HUES64 (cell line): ENCODE results near the gene FGF14.

Source experiments
- H3K27ac ChIP-seq: 2 replicates; pipeline ENCODE4 v1.7.0; 2013; ENCODE audit warnings: low read depth, low read length, inconsistent platforms
- H3K27me3 ChIP-seq: 2 replicates; pipeline ENCODE4 v1.6.1; 2013; ENCODE audit warnings: mild to moderate bottlenecking, low read length; ENCODE audit not compliant: insufficient read depth
- H3K36me3 ChIP-seq: 2 replicates; pipeline ENCODE4 v1.6.1; 2013; ENCODE audit warnings: mild to moderate bottlenecking, low read length; ENCODE audit not compliant: insufficient read depth
- H3K4me1 ChIP-seq: 2 replicates; pipeline ENCODE4 v1.6.1; 2013; ENCODE audit warnings: mild to moderate bottlenecking, low read length, moderate library complexity; ENCODE audit not compliant: insufficient read depth
- H3K4me3 ChIP-seq: 2 replicates; pipeline ENCODE4 v1.5.1; 2013; ENCODE audit warnings: mild to moderate bottlenecking, low read length, moderate library complexity
- H3K9ac ChIP-seq: 2 replicates; pipeline ENCODE4 v1.6.1; 2013; ENCODE audit warnings: mild to moderate bottlenecking, low read depth, low read length
- H3K9me3 ChIP-seq: 2 replicates; pipeline ENCODE4 v1.6.1; 2013; ENCODE audit warnings: low read depth, low read length; ENCODE audit not compliant: insufficient read depth
- WGBS: fragments of 150-250, 120-280 bp; methylation state at CpG from one replicate; pipeline ENCODE4 v1.1.7; 2013; ENCODE audit warnings: missing lambda C conversion rate; 5-methylcytosine and 5-hydroxymethylcytosine counted together

FGF14 gene

DNA sequence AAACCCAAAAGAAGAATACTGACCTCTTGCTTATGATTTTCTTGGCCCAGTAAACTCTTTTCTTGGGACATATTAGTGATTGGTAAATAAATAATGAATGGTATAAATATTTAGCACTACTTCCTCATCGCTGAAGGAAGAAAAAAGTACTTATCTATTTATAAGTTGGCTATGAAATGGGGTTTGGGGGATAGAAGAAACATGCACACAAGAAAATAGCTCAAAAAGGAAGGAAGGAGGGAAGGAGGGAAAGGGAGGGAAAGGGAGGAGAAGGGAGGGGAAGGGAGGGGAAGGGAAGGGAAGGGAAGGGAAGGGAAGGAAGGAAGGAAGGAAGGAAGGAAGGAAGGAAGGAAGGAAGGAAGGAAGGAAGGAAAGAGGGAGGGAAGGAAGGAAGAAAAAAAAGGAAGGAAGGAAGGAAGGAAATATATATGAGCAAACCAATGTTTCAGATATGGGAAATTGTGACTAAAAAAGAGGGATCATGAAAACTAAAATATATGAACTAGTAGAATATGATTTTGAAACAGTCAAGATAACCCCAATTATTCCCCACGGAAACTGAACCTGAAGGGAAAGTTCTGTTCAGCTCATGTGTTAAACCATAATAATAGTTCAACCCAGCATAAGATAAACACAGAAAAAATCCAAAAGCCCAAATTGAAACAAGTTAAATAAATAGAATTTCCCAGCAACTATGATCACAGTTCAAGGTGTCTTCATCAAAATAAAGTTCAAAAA is 75.3 kb downstream of the FGF14 start:
- Histone ChIP-seq H3K27me3 (no peaks in the 10 kb centered on the region), H3K27ac (no peak overlapping the region), H3K4me3 (no peak overlapping the region), H3K4me1 (no peaks in the 10 kb centered on the region), H3K9me3 (no peaks in the 10 kb centered on the region), H3K36me3 (no peaks in the 10 kb centered on the region), H3K9ac (no peak overlapping the region)
- WGBS: 100% methylated on average over 1 of the region's 2 CpGs

DNA sequence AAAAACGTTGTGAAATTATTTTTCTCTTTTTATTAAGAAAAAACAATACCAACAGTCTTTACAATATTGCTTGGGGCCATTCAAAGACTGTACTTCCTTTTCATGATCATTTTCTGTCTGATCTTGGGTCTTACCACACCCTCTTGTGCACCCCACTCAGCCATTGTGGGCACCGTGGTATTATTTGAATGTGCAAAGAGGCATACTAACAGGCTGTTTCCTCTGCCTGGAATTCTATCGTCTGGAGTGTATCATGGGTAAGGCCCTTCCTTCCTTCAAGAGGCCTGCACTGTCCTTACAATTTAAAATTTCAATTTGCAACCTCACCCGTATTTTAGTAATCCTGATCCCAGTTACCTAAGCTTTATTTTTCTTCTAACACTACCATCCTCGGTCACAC is 76.5 kb downstream of the FGF14 start:
- Histone ChIP-seq H3K4me3 (no peak overlapping the region), H3K36me3 (no peaks in the 10 kb centered on the region), H3K9ac (no peak overlapping the region), H3K27ac (no peak overlapping the region), H3K9me3 (no peaks in the 10 kb centered on the region), H3K4me1 (no peaks in the 10 kb centered on the region), H3K27me3 (no peaks in the 10 kb centered on the region)
- WGBS: 91% methylated on average over 4 of the region's 5 CpGs

DNA sequence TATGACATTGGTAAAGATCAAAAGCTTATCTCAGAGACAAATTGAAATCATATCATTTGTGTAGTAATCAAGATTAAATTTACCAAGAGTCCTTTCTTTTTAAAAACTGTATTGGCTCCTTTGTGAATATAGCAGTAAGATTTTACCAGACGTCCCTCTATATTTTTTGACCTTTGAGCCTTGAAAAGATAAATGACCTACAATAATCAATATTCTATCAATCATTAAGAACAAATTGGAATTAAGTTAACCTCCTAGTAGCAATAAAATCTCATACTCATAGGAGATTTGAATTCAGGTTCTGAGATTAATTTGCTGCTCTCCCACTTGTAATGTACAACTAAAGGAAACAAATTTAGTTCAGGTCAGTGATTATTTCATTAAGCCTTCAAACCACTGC is 78.3 kb downstream of the FGF14 start:
- Histone ChIP-seq H3K9ac (no peak overlapping the region), H3K9me3 (no peaks in the 10 kb centered on the region), H3K4me1 (no peaks in the 10 kb centered on the region), H3K4me3 (no peak overlapping the region), H3K36me3 (no peaks in the 10 kb centered on the region), H3K27ac (no peak overlapping the region), H3K27me3 (no peaks in the 10 kb centered on the region)
- WGBS: no CpG with 5 or more reads among the region's 1 CpG

DNA sequence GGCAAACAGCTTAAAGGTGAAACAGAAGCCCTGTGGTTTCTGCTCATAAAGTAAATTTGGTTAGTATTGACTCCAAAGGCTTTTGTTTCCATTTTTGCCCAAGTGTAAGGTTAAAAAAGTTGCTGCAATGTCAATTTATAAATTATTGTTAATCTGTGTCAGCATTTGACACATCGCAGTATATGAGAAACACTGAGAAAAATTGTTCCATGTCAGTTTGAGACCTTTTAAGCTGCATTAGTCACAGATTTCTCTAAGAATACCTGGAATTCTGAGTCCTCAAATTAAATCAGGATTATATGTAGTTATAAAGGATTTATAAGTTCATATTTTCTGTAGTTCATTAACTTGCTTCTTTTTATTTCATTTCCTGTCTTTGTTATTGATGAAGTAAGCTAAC is 78.8 kb downstream of the FGF14 start:
- Histone ChIP-seq H3K9me3 (no peaks in the 10 kb centered on the region), H3K4me3 (no peak overlapping the region), H3K4me1 (no peaks in the 10 kb centered on the region), H3K27me3 (no peaks in the 10 kb centered on the region), H3K36me3 (no peaks in the 10 kb centered on the region), H3K27ac (no peak overlapping the region), H3K9ac (no peak overlapping the region)
- 100% methylated on average over 1 of the region's 1 CpG for WGBS

DNA sequence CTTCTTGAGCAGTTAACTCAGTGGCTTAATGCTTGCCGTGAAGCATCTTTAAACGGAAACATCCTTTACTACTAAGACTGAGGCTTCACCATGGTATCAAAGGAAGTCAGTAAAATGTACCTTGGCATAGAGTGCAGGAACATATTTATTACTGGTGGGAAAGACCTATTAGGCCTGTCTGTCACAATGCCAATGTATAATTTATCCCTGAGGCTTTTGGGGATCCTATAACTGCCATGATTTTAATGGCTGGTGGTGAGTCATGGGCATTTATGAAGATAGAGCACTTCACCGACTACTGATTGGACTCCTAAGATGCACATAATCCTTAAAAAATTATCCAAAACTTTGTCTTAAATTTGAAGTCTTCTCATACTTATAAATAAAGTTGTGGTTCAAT is 79.6 kb downstream of the FGF14 start:
- Histone ChIP-seq H3K27me3 (no peaks in the 10 kb centered on the region), H3K4me3 (no peak overlapping the region), H3K4me1 (no peaks in the 10 kb centered on the region), H3K36me3 (no peaks in the 10 kb centered on the region), H3K27ac (no peak overlapping the region), H3K9ac (no peak overlapping the region), H3K9me3 (no peaks in the 10 kb centered on the region)
- 100% methylated on average over 3 of the region's 3 CpGs for WGBS

DNA sequence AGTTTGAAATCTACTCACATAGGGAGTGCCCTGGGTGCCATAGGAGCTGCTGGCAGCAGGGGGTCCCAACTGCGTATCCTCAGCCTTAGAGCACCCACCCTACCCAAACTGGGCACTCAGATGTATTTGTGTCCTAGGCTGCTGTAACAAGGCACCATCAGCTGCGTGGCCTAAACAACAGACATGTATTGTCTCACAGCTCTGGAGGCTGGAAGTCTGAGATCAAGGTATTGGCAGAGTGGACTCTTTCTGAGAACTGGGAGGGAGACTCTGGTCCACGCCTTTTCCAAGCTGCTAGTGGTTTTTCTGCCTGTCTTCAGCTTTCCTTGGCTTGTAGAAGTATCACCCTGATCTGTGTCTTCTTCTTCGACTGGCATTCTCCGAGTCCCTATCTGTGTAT is 83.6 kb downstream of the FGF14 start:
- H3K4me1 ChIP-seq: no peaks in the 10 kb centered on the region
- H3K27ac ChIP-seq: no peak overlapping the region
- H3K4me3 ChIP-seq: no peak overlapping the region
- WGBS: 93% methylated on average over 5 of the region's 5 CpGs
- no peaks in the 10 kb centered on the region for H3K36me3 ChIP-seq
- no peaks in the 10 kb centered on the region for H3K9me3 ChIP-seq
- no peaks in the 10 kb centered on the region for H3K27me3 ChIP-seq
- no peak overlapping the region for H3K9ac ChIP-seq

DNA sequence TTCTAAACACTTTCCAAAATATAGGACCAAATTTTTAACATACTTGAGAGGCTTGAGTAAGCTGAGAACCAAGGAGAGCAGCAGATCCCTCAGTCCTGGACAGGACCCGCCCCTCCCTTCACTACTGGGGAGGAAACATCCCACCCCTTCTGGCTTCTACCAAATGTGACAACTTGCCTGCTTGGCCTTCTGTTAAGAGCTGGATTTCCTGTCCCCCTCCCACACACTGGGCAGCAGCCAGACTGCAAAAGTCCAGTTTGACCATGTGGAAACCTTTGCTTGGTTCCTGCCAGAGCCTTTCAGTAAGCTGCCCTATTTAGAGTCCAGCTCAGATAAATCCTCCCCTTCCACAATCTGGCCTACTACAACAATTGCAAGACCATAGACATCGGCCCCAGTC is 84.3 kb downstream of the FGF14 start:
- Histone ChIP-seq H3K9ac (no peak overlapping the region), H3K4me1 (no peaks in the 10 kb centered on the region), H3K9me3 (no peaks in the 10 kb centered on the region), H3K27me3 (no peaks in the 10 kb centered on the region), H3K4me3 (no peak overlapping the region), H3K27ac (no peak overlapping the region), H3K36me3 (no peaks in the 10 kb centered on the region)
- WGBS: 78% methylated on average over 2 of the region's 2 CpGs

DNA sequence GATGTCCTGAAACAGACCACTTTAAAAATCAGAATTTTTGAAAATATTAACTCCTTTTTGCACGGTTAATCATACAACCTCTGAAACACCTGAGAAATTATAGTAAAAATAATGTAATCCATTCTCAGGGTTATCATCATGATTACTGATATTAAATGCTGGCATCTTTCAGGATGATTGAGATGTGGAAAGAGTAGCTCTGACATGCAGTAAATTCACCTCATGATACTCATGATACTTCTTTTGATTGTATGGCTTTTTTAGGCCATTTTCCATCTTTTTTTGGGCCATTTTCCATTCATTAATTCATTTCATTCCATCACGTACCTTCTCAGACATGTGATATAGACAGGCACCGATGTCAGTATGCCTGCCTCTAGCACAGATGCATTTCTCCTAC is 85.1 kb downstream of the FGF14 start:
- 94% methylated on average over 2 of the region's 3 CpGs for WGBS
- H3K9ac ChIP-seq: no peak overlapping the region
- no peaks in the 10 kb centered on the region for H3K4me1 ChIP-seq
- H3K4me3 ChIP-seq: no peak overlapping the region
- no peaks in the 10 kb centered on the region for H3K27me3 ChIP-seq
- no peak overlapping the region for H3K27ac ChIP-seq
- H3K9me3 ChIP-seq: no peaks in the 10 kb centered on the region
- no peaks in the 10 kb centered on the region for H3K36me3 ChIP-seq

DNA sequence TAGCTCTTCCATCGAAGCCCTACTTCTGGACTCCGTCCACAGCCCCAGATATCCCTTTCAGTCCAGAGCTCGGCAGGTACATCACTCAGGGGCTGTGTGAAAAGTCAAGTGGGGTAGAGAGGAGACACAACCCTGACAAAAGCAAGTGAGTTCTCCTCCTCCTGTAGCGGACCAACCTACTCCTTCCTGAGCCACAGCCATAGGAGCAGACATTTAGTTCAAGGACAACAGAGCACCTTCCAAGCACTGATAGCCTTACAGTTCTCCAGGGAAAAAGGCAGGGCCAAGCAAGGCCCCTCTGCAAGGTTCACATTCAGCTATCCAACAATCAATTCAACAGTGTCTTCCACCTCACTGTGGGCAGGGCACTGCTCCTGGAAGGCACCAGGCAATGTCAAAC is 89.0 kb downstream of the FGF14 start:
- Histone ChIP-seq H3K4me1 (no peaks in the 10 kb centered on the region), H3K27me3 (no peaks in the 10 kb centered on the region), H3K27ac (no peak overlapping the region), H3K9ac (no peak overlapping the region), H3K4me3 (no peak overlapping the region), H3K9me3 (no peaks in the 10 kb centered on the region), H3K36me3 (no peaks in the 10 kb centered on the region)
- 97% methylated on average over 3 of the region's 4 CpGs for WGBS

DNA sequence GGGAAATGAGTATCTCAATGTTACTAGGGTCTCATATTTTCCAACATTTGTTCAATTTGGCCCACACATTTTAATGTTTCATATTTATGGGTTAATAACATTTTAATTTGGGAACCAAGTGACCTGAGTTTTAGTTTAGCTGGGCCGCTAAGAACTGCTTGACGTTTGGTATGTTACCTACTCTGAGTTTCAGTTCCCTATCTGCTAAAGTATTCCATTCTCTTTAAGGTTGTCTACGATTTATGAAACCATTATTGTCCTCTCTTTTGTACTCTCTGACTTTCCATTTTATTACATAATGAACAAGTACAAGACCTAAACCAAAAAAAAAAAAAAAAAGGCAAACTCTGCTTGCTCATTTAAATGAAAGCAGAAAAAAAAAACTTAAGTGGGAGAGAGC is 89.9 kb downstream of the FGF14 start:
- Histone ChIP-seq H3K36me3 (no peaks in the 10 kb centered on the region), H3K4me1 (no peaks in the 10 kb centered on the region), H3K9me3 (no peaks in the 10 kb centered on the region), H3K4me3 (no peak overlapping the region), H3K9ac (no peak overlapping the region), H3K27ac (no peak overlapping the region), H3K27me3 (no peaks in the 10 kb centered on the region)
- WGBS: 89% methylated on average over 3 of the region's 3 CpGs

DNA sequence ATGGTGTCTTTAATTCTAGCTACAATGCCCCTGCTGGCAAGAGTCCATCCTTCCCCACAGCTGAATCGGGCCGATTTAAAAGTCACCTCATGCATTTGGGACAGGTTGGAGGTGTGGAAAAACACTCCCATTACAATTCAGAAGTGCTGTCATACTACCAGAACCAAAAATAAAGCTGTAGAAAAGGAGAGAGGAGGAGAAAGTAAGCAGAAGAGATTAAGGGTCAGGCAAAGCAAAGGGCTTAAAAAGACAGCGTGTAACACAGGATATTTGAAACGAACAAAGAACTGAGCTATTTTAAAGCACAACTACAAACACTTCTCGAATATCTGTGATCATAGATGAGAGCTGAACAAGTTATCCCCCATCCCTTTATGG is 90.4 kb downstream of the FGF14 start:
- Histone ChIP-seq H3K9ac (no peak overlapping the region), H3K27ac (no peak overlapping the region), H3K9me3 (no peaks in the 10 kb centered on the region), H3K4me3 (no peak overlapping the region), H3K36me3 (no peaks in the 10 kb centered on the region), H3K4me1 (no peaks in the 10 kb centered on the region), H3K27me3 (no peaks in the 10 kb centered on the region)
- WGBS: 93% methylated on average over 4 of the region's 5 CpGs
